ENCODE results near the gene KCNK18.

DNA sequence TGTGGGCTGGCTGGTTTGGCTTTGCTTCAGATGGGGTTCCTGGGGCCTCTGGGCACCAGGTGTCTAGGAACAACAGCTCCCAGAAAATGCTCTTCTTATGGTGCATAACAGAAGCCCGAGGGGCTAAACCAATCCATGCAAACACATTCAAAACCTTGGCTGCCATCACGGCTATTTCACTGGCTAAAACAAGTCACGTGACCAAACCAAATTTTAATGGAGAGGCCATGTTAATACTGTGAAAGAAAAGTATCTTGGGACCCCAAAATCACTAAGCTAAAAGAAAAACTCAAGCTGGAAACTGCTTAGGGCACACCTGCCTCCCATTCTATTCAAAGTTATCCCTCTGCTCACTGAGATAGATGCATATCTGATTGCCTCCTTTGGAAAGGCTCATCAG, 19.1 kb upstream of the KCNK18 start:
- TF ChIP-seq, protein P1, sequence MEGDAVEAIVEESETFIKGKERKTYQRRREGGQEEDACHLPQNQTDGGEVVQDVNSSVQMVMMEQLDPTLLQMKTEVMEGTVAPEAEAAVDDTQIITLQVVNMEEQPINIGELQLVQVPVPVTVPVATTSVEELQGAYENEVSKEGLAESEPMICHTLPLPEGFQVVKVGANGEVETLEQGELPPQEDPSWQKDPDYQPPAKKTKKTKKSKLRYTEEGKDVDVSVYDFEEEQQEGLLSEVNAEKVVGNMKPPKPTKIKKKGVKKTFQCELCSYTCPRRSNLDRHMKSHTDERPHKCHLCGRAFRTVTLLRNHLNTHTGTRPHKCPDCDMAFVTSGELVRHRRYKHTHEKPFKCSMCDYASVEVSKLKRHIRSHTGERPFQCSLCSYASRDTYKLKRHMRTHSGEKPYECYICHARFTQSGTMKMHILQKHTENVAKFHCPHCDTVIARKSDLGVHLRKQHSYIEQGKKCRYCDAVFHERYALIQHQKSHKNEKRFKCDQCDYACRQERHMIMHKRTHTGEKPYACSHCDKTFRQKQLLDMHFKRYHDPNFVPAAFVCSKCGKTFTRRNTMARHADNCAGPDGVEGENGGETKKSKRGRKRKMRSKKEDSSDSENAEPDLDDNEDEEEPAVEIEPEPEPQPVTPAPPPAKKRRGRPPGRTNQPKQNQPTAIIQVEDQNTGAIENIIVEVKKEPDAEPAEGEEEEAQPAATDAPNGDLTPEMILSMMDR (IDR thresholded peaks at IDR 0.05) = no peak
- no peak for TF ChIP-seq POLR2A (IDR thresholded peaks at IDR 0.05)

Data from body of pancreas (tissue), 4 donors.